Liver (tissue), 9 donors: Measurements from ENCODE around the gene ADNP. TPM values are rescaled to one million over a fixed set of nuclear protein-coding genes. Genes with fewer than 3 reads are reported as not detected.

Source experiments
- DNase-seq: peaks from one replicate; pipeline ENCODE4 v3.0.0-alpha.2; 2017; ENCODE audit warnings: low spot score
- H3K27ac ChIP-seq, 2 donors: one replicate each; pipeline ENCODE4 v1.7.0; 2013; ENCODE audit warnings: inconsistent platforms in 2 of 2, low read length in 2 of 2, control low read depth in 1 of 2, low read depth in 1 of 2, mild to moderate bottlenecking in 1 of 2
- H3K27me3 ChIP-seq, 4 donors: one replicate each; pipeline versions ENCODE4 v1.6.1 to v1.7.0; 2013; ENCODE audit warnings: low read length in 3 of 4, inconsistent platforms in 1 of 4, mild to moderate bottlenecking in 1 of 4, moderate library complexity in 1 of 4; ENCODE audit not compliant: control insufficient read depth in 4 of 4, insufficient read depth in 4 of 4
- H3K36me3 ChIP-seq, 4 donors: one replicate each; pipeline versions ENCODE4 v1.6.1 to v1.7.0; 2013; ENCODE audit warnings: low read length in 3 of 4, mild to moderate bottlenecking in 3 of 4, low read depth in 1 of 4, moderate library complexity in 1 of 4; ENCODE audit not compliant: control insufficient read depth in 4 of 4, insufficient read depth in 3 of 4
- H3K4me1 ChIP-seq, 4 donors: one replicate each; pipeline versions ENCODE4 v1.6.1 to v1.7.0; 2013; ENCODE audit warnings: low read length in 3 of 4, mild to moderate bottlenecking in 3 of 4, moderate library complexity in 1 of 4; ENCODE audit not compliant: control insufficient read depth in 4 of 4, insufficient read depth in 4 of 4
- H3K4me3 ChIP-seq, 3 donors: one replicate each; pipeline versions ENCODE4 v1.6.1 to v1.7.0; 2013; ENCODE audit warnings: low read length in 3 of 3, control low read depth in 1 of 3, low read depth in 1 of 3, mild to moderate bottlenecking in 1 of 3
- H3K9ac ChIP-seq, 2 donors: one replicate each; pipeline ENCODE4 v1.7.0; 2013; ENCODE audit warnings: low read length in 2 of 2, mild to moderate bottlenecking in 2 of 2, moderate library complexity in 2 of 2, control low read depth in 1 of 2, low read depth in 1 of 2
- H3K9me3 ChIP-seq, 4 donors: one replicate each; pipeline versions ENCODE4 v1.6.1 to v1.7.0; 2013; ENCODE audit warnings: low read length in 3 of 4; ENCODE audit not compliant: control insufficient read depth in 4 of 4
- ATF3 ChIP-seq: IDR thresholded peaks from 2 replicates; pipeline ENCODE4 v1.6.1; 2016; ENCODE audit warnings: antibody characterized with exemption
- CTCF ChIP-seq: fragments of 150-350 bp; IDR thresholded peaks from 2 replicates; pipeline ENCODE4 v1.5.1; 2017; ENCODE audit warnings: improper control_type of control experiment, low read depth, low read length; ENCODE audit not compliant: missing input control
- EGR1 ChIP-seq, 2 donors: IDR thresholded peaks; 2 replicates each; pipeline ENCODE4 v1.6.1; 2016 to 2018; ENCODE audit warnings: antibody characterized with exemption in 2 of 2, low read depth in 2 of 2
- FOXA1 ChIP-seq: IDR thresholded peaks from 2 replicates; pipeline ENCODE4 v1.6.1; 2016; ENCODE audit warnings: antibody characterized with exemption
- FOXA2 ChIP-seq: IDR thresholded peaks from 2 replicates; pipeline ENCODE4 v1.6.1; 2016; ENCODE audit warnings: antibody characterized with exemption
- GABPA ChIP-seq, 2 donors: IDR thresholded peaks in 1 of 2; conservative IDR thresholded peaks in 1 of 2; 2 replicates each; pipeline ENCODE4 v1.6.1; 2016; ENCODE audit warnings: antibody characterized with exemption in 2 of 2, mild to moderate bottlenecking in 1 of 2, moderate library complexity in 1 of 2
- HNF4A ChIP-seq, 2 donors: conservative IDR thresholded peaks; 2 replicates each; pipeline ENCODE4 v1.6.1; 2016; ENCODE audit warnings: antibody characterized with exemption in 2 of 2, mild to moderate bottlenecking in 2 of 2
- HNF4G ChIP-seq: IDR thresholded peaks from 2 replicates; pipeline ENCODE4 v1.6.1; 2016; ENCODE audit warnings: antibody characterized with exemption
- JUND ChIP-seq, 2 donors: IDR thresholded peaks; 2 replicates each; pipeline ENCODE4 v1.6.1; 2016; ENCODE audit warnings: antibody characterized with exemption in 2 of 2
- MAX ChIP-seq: IDR thresholded peaks from 2 replicates; pipeline ENCODE4 v1.6.1; 2016; ENCODE audit warnings: antibody characterized with exemption
- NR2F2 ChIP-seq: IDR thresholded peaks from 2 replicates; pipeline ENCODE4 v1.6.1; 2016; ENCODE audit warnings: antibody characterized with exemption
- RAD21 ChIP-seq, 2 donors: IDR thresholded peaks; 2 replicates each; pipeline ENCODE4 v1.6.1; 2016; ENCODE audit warnings: antibody characterized with exemption in 2 of 2, mild to moderate bottlenecking in 2 of 2
- SP1 ChIP-seq: IDR thresholded peaks from 2 replicates; pipeline ENCODE4 v1.6.1; 2018; ENCODE audit warnings: antibody characterized with exemption, mild to moderate bottlenecking
- TAF1 ChIP-seq: conservative IDR thresholded peaks from 2 replicates; pipeline ENCODE4 v1.6.1; 2016; ENCODE audit warnings: antibody characterized with exemption, mild to moderate bottlenecking
- WGBS: extraction: QIAGEN DNeasy Blood & Tissue Kit; methylation state at CpG from one replicate; pipeline ENCODE4 v1.1.7; 2013; 5-methylcytosine and 5-hydroxymethylcytosine counted together
- polyA plus RNA-seq, 2 donors: library from polyadenylated mRNA; stranded (reverse) in 1 of 2; unstranded in 1 of 2; fragments of 200-250 nt in 1 of 2; fragments of >200 nt in 1 of 2; fragmentation: Nextera tagmentation in 1 of 2; extraction: Ambion mirVana in 1 of 2; gene quantifications; one replicate each; pipeline versions ENCODE4 v1.2.1 to v1.2.3, GENCODE V29; 2013 to 2015
- total RNA-seq, 2 donors: library from RNA; depleted of rRNA; stranded (reverse); fragments of >200 nt; gene quantifications; one replicate each; pipeline ENCODE4 v1.2.3, GENCODE V29; 2014
- donor health status: healthy.
- donor health status: healthy.
- donor health status: healthy.
- donor health status: healthy.
- donor health status: healthy.

The ADNP gene
- total and polyA plus RNA-seq, 4 donors = 9.3 to 25.4 (median 20.1) TPM

GRCh38 chr20:50930976-50931305 is 296 bp downstream of the ADNP start:
- Histone ChIP-seq H3K27me3 (no peaks in the 10 kb centered on the region), H3K9me3 (no peaks in the 10 kb centered on the region), H3K4me1 (peaks cover 2 to 29% (median 26%) of the 10 kb centered on the region in 4 donors), H3K27ac (peak overlapping the region; percentile 99 to 100), H3K36me3 (peaks cover 1 to 17% (median 11%) of the 10 kb centered on the region in 4 donors), H3K4me3 (peak overlapping the region; percentile 58 to 100 (median 64)), H3K9ac (no peak overlapping the region)
- under 1% methylated on average over 41 of the region's 45 CpGs for WGBS
- TF ChIP-seq GABPA (IDR thresholded peaks at IDR 0.05 in 1 of 2, conservative IDR thresholded peaks at IDR 0.05 in 1 of 2) = no peak
- no peak for TF ChIP-seq HNF4A (conservative IDR thresholded peaks at IDR 0.05)
- no peak for TF ChIP-seq CTCF
- TF ChIP-seq TAF1 = no peak
- TF ChIP-seq FOXA1 = no peak
- TF ChIP-seq SP1 = no peak
- no peak for TF ChIP-seq MAX
- TF ChIP-seq FOXA2 = no peak
- no peak for TF ChIP-seq RAD21 (IDR thresholded peaks at IDR 0.05)
- no peak for TF ChIP-seq ATF3
- TF ChIP-seq JUND (IDR thresholded peaks at IDR 0.05) = no peak
- no peak for TF ChIP-seq EGR1 (IDR thresholded peaks at IDR 0.05; ENCODE audit: low read depth in 2 of 2)
- no peak for DNase-seq

GRCh38 chr20:50930139-50930975 is 880 bp downstream of the ADNP start:
- Histone ChIP-seq H3K9me3 (no peaks in the 10 kb centered on the region), H3K27me3 (no peaks in the 10 kb centered on the region), H3K27ac (peak overlapping the region; percentile 99 to 100), H3K4me3 (peak overlapping the region; percentile 57 to 100 (median 84)), H3K36me3 (peaks cover 2 to 12% (median 6%) of the 10 kb centered on the region in 4 donors), H3K4me1 (peaks cover 6 to 31% (median 28%) of the 10 kb centered on the region in 4 donors), H3K9ac (peak overlapping the region; percentile 68 to 73)
- DNase-seq = peak; percentile 50
- WGBS = under 1% methylated on average over 79 of the region's 79 CpGs
- no peak for TF ChIP-seq HNF4G
- TF ChIP-seq TAF1 = no peak
- TF ChIP-seq EGR1 (IDR thresholded peaks at IDR 0.05; ENCODE audit: low read depth in 2 of 2) = no peak
- TF ChIP-seq GABPA (IDR thresholded peaks at IDR 0.05 in 1 of 2, conservative IDR thresholded peaks at IDR 0.05 in 1 of 2) = no peak
- no peak for TF ChIP-seq CTCF
- TF ChIP-seq RAD21 (IDR thresholded peaks at IDR 0.05) = no peak
- no peak for TF ChIP-seq JUND (IDR thresholded peaks at IDR 0.05)
- no peak for TF ChIP-seq FOXA1
- TF ChIP-seq NR2F2 = no peak
- no peak for TF ChIP-seq SP1
- TF ChIP-seq MAX = no peak
- no peak for TF ChIP-seq FOXA2
